PC-3 (cell line): ENCODE measurements around the gene EEF1B2. TPM values are rescaled to one million over a fixed set of nuclear protein-coding genes. Genes with fewer than 3 reads are reported as not detected.
A peak's percentile ranks its signal among the peaks of the same experiment; 100 is the strongest.

Experiments
- ATAC-seq: fragments of 200-7000 bp; cut with Tn5 transposase; 2 replicates; pipeline ENCODE4 v1.9.1; 2020; ENCODE audit warnings: mild to moderate bottlenecking, moderate library complexity
- Bru-seq: library from RNA; stranded (reverse); fragments of 400-500 nt; gene quantifications from one replicate; lab custom pipeline; 2021; lab: Mats Ljungman, UMichigan
- BruChase-seq, 2 experiments: library from RNA; stranded (reverse); fragments of 400-500 nt; gene quantifications; one replicate each; lab custom pipeline; 2021; lab: Mats Ljungman, UMichigan
- BruUV-seq: library from RNA; stranded (reverse); fragments of 400-500 nt; replicated peaks from 2 replicates; lab custom pipeline; 2021; lab: Mats Ljungman, UMichigan
- CTCF ChIA-PET: fragments of 300-600 bp; sonication (Branson Sonifier 250); formaldehyde crosslinking; loops from one replicate; lab custom pipeline; 2022; ENCODE audit warnings: antibody characterized with exemption; lab: Charles Lee
- POLR2A ChIA-PET: fragments of 300-600 bp; sonication (Branson Sonifier 250); formaldehyde crosslinking; loops from one replicate; lab custom pipeline; 2022; ENCODE audit warnings: antibody characterized with exemption; ENCODE audit not compliant: unreplicated experiment; lab: Charles Lee
- DNase-seq: peaks from one replicate; pipeline ENCODE4 v3.0.0-alpha.2; 2015
- H2AFZ ChIP-seq: fragments of 300-600 bp; sonication (generic); 2 replicates; pipeline ENCODE4 v1.6.0; 2016; ENCODE audit warnings: antibody characterized with exemption, low read length
- H3F3A ChIP-seq: fragments of 300-600 bp; sonication (generic); one replicate; pipeline ENCODE4 v1.6.0; 2017; ENCODE audit warnings: antibody characterized with exemption, low read length, control low read depth, mild to moderate bottlenecking; ENCODE audit not compliant: unreplicated experiment
- H3K27ac ChIP-seq: fragments of 300-600 bp; sonication (generic); 2 replicates; pipeline ENCODE4 v1.5.1; 2016; ENCODE audit warnings: mild to moderate bottlenecking, low read length
- H3K27me3 ChIP-seq: fragments of 300-600 bp; sonication (generic); 2 replicates; pipeline ENCODE4 v1.6.1; 2016; ENCODE audit warnings: low read length, mixed read lengths
- H3K36me3 ChIP-seq: fragments of 300-600 bp; sonication (generic); 2 replicates; pipeline ENCODE4 v1.6.1; 2016; ENCODE audit warnings: low read depth, mixed run types, low read length, mixed read lengths
- H3K4me1 ChIP-seq: fragments of 300-600 bp; sonication (generic); 2 replicates; pipeline ENCODE4 v1.5.1; 2016; ENCODE audit warnings: low read length; ENCODE audit not compliant: insufficient read depth
- H3K4me2 ChIP-seq: fragments of 300-600 bp; sonication (generic); 2 replicates; pipeline ENCODE4 v1.6.0; 2016; ENCODE audit warnings: low read length
- H3K4me3 ChIP-seq: fragments of 300-600 bp; sonication (generic); 2 replicates; pipeline ENCODE4 v1.5.1; 2016; ENCODE audit warnings: mild to moderate bottlenecking, low read length, mixed read lengths
- H3K79me2 ChIP-seq: fragments of 300-600 bp; sonication (generic); 2 replicates; pipeline ENCODE4 v1.6.1; 2017; ENCODE audit warnings: low read length, mixed read lengths
- H3K9ac ChIP-seq: fragments of 300-600 bp; sonication (generic); 2 replicates; pipeline ENCODE4 v1.6.0; 2016; ENCODE audit warnings: mild to moderate bottlenecking, low read length
- H3K9me2 ChIP-seq: fragments of 300-600 bp; sonication (generic); replicated peaks from 2 replicates; pipeline ENCODE4 v1.6.1; 2016; ENCODE audit warnings: mixed run types, low read length, mixed read lengths
- H3K9me3 ChIP-seq: fragments of 300-600 bp; sonication (generic); 2 replicates; pipeline ENCODE4 v1.6.1; 2016; ENCODE audit warnings: low read length, mixed read lengths
- H4K20me1 ChIP-seq: fragments of 300-600 bp; sonication (generic); 2 replicates; pipeline ENCODE4 v1.6.1; 2016; ENCODE audit warnings: low read length, mixed read lengths
- CTCF ChIP-seq: fragments of 300-600 bp; sonication (generic); conservative IDR thresholded peaks from 2 replicates; pipeline ENCODE4 v1.5.1; 2017; ENCODE audit warnings: antibody characterized with exemption, low read depth, mild to moderate bottlenecking, low read length
- EZH2 ChIP-seq: fragments of 300-600 bp; sonication (generic); IDR thresholded peaks from one replicate; pipeline ENCODE4 v1.6.1; 2017; ENCODE audit warnings: antibody characterized with exemption, mild to moderate bottlenecking, low read length; ENCODE audit not compliant: unreplicated experiment
- EZH2phosphoT487 ChIP-seq: fragments of 300-600 bp; sonication (generic); IDR thresholded peaks from 2 replicates; pipeline ENCODE4 v1.6.1; 2018; ENCODE audit warnings: mild to moderate bottlenecking, antibody characterized with exemption, low read length, borderline replicate concordance
- intact Hi-C: fragments of 100-400 bp; cut with micrococcal nuclease; formaldehyde crosslinking; loops from 2 replicates; pipeline ENCODE4 v1.9.0; 2023
- long read RNA-seq: library from polyadenylated mRNA; unstranded; transcript quantifications from one replicate; pipeline ENCODE4 v2.0.0, GENCODE V29; 2021; ENCODE audit not compliant: unreplicated experiment
- total RNA-seq: library from RNA; depleted of rRNA; stranded (reverse); fragments of >200 nt; gene quantifications from 2 replicates; pipeline ENCODE4 v1.2.3, GENCODE V29; 2014; rRNA removed

Gene EEF1B2
- total RNA-seq (596 and 616 TPM in 2 replicates), Bru-seq, nascent RNA (percentile 99 among the genes with signal in this experiment), BruChase-seq, experiment 1, labeled RNA remaining after a 6-hour chase (percentile 99 among the genes with signal in this experiment), BruChase-seq, experiment 2, labeled RNA remaining after a 2-hour chase (percentile 99 among the genes with signal in this experiment)
- long read RNA-seq, transcript EEF1B2-203 (6 exons, 1,098 nt): major isoform, 161 of 303 reads
- long read RNA-seq, transcript EEF1B2-201 (7 exons, 844 nt): minor isoform, 9 of 303 reads
- long read RNA-seq, partial matches to known transcripts: 117 of 303 reads
- long read RNA-seq, other reads (novel, unspliced or antisense): 12 of 303 reads

GRCh38 chr2:206159346-206160124, at the start of gene EEF1B2, which contains the start of gene NDUFS1:
EEF1B2 (plus strand) TSS chr2:206159895; CDS start chr2:206159980, 85 bp downstream.
NDUFS1 (minus strand) TSS chr2:206159444; CDS start chr2:206153678, 5,766 bp downstream.
- H2AFZ ChIP-seq: peak within 1 kb of the TSS; percentile 92
- H4K20me1 ChIP-seq: peaks cover 33% of the 10 kb centered on the region
- H3K9me3 ChIP-seq: no peaks in the 10 kb centered on the region
- ATAC-seq: peak; percentile 90
- peak within 1 kb of the TSS; percentile 89 for H3K4me2 ChIP-seq
- peaks cover 8% of the 10 kb centered on the region for H3F3A ChIP-seq
- TF ChIP-seq EZH2 (no peak), EZH2phosphoT487 (no peak), CTCF (no peak)
- H3K27ac ChIP-seq: peak within 1 kb of the TSS; percentile 70
- CTCF ChIA-PET: interaction anchor here (0.7 kb wide), 1 partner anchor 72 kb away, joined by 3 read pairs; no protein-coding TSS in a partner anchor
- BruUV-seq: no TSS peak
- peaks cover 78% of the 10 kb centered on the region for H3K79me2 ChIP-seq
- intact Hi-C loops: loop anchor here (1.0 to 5.0 kb wide), 5 partner anchors 52 to 283 kb away; partner anchors contain the start of genes ADAM23 and INO80D
- H3K9ac ChIP-seq: peak within 1 kb of the TSS; percentile 99
- no peaks in the 10 kb centered on the region for H3K9me2 ChIP-seq
- no peaks in the 10 kb centered on the region for H3K27me3 ChIP-seq
- peaks cover 27% of the 10 kb centered on the region for H3K4me1 ChIP-seq
- POLR2A ChIA-PET: interaction anchor here (0.6 to 0.7 kb wide), 3 partner anchors 73 to 1568 kb away, joined by 3 read pairs; no protein-coding TSS in a partner anchor
- peaks cover 45% of the 10 kb centered on the region for H3K36me3 ChIP-seq
- peak; percentile 99 for DNase-seq
- H3K4me3 ChIP-seq: peak within 1 kb of the TSS; percentile 87

DNA sequence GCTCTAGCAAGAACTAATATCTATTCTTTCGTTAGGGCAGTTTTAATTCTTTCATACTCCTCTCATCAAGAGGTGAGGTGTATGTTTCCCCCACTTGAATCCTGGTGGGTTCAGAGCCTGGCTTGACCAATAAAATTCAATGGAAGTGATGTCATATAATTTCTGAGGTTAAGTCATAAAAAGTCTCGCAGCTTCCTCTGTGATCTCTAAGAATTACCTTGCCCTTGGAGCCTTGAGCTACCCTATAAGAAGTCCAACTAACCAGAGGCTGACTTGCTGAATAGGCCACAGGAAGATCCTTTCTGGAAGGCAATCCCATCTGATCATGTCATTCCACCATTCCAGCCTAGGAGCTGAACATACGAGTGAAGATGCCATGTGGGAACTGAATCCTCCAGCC, 47.6 kb upstream of the EEF1B2 start:
- BruUV-seq: TSS peak; percentile 20
- DNase-seq (no peak), ATAC-seq (0 out of 2 replicates have a peak, but pooled peaks have one; percentile 14)
- Histone ChIP-seq H3K9me2 (no peaks in the 10 kb centered on the region), H3K4me3 (no peak overlapping the region), H3K79me2 (no peaks in the 10 kb centered on the region), H3K27me3 (no peaks in the 10 kb centered on the region), H3K4me1 (peaks cover 11% of the 10 kb centered on the region), H3F3A (no peaks in the 10 kb centered on the region), H3K9ac (no peak overlapping the region), H3K9me3 (no peaks in the 10 kb centered on the region), H3K36me3 (0 out of 2 replicates have a peak, but pooled peaks cover 2% of the 10 kb centered on the region), H2AFZ (no peak overlapping the region), H3K27ac (no peak overlapping the region), H3K4me2 (no peak overlapping the region), H4K20me1 (no peaks in the 10 kb centered on the region)
- POLR2A ChIA-PET: no interaction called here
- CTCF ChIA-PET: no interaction called here
- TF ChIP-seq EZH2 (no peak), EZH2phosphoT487 (no peak), CTCF (no peak)
- intact Hi-C loops: no loop called here
